HEK293 (cell line): ENCODE results near the gene OAT.

Experiments used
- CTCF ChIP-seq: fragments of 450-650 bp; formaldehyde crosslinking; IDR thresholded peaks from 2 replicates; pipeline ENCODE4 v1.5.1; 2016; ENCODE audit warnings: missing biosample characterization, missing genetic modification characterization
- GLIS2 ChIP-seq: fragments of 450-650 bp; formaldehyde crosslinking; IDR thresholded peaks from 2 replicates; pipeline ENCODE4 v1.5.1; 2016; ENCODE audit warnings: missing biosample characterization, missing genetic modification characterization
- IKZF3 ChIP-seq: fragments of 450-650 bp; IDR thresholded peaks from 2 replicates; pipeline ENCODE4 v1.5.0; 2018; ENCODE audit warnings: missing biosample characterization, mild to moderate bottlenecking, missing genetic modification characterization, moderate library complexity
- ZNF558 ChIP-seq: fragments of 450-650 bp; formaldehyde crosslinking; IDR thresholded peaks from 2 replicates; pipeline ENCODE4 v1.5.1; 2016; ENCODE audit warnings: missing biosample characterization, missing genetic modification characterization
- ZNF580 ChIP-seq: fragments of 450-650 bp; formaldehyde crosslinking; IDR thresholded peaks from 2 replicates; pipeline ENCODE4 v1.5.1; 2016; ENCODE audit warnings: missing biosample characterization, missing genetic modification characterization
- ZNF626 ChIP-seq: fragments of 450-650 bp; sonication (Bioruptor Pico); formaldehyde crosslinking; IDR thresholded peaks from 2 replicates; pipeline ENCODE4 v1.5.1; 2018; ENCODE audit warnings: missing biosample characterization, missing genetic modification characterization, inconsistent platforms

DNA sequence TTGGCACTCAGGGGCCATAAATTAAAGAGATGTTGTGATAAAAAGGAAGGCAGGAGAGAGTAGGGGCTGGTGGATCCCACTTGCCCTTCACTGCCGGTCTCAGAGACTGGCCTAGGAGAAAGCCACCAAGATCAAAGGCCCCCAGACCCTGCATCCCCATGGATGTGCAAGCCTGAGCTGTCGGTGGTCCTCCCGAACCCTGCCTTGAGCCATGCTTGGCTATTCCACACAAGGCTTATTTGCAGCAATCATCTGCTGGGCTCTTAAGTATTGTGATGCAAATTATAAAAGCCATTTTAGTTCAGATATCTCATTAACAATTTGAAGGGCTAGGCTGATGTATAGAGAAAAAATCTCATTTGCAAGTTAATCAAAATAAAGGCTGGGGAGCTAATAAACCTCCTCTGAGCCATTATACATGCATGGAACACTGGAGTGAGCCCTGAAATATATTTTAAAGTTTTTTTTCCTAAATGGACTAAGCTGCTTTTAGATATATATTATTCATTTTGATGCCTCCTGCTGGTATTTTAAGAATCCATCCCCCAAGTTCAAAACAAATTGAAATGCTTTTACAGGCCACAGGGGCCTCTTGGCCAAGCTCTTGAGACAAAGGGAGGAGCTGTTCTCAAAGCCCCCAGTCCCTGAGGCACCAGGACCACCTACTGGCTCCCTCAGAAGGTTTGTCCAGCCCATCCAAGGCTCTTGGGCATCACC is 28.1 kb downstream of the OAT start:
- no peak for TF ChIP-seq GLIS2 (tag by site-specific recombination)
- TF ChIP-seq ZNF626 (tag by site-specific recombination), result no peak
- TF ChIP-seq CTCF (tag by site-specific recombination), result no peak
- TF ChIP-seq ZNF558 (tag by site-specific recombination), result no peak
- TF ChIP-seq IKZF3, result no peak
- TF ChIP-seq ZNF580 (tag by site-specific recombination), result no peak
